Transverse colon (tissue), 4 donors: ENCODE measurements around the gene GZMM. TPM values are rescaled to one million over a fixed set of nuclear protein-coding genes. Genes with fewer than 3 reads are reported as not detected.

Source experiments
- DNase-seq: peaks from one replicate; pipeline ENCODE4 v3.0.0-alpha.2; 2019
- H3K27ac ChIP-seq, 4 donors: fragments of 200-600 bp; sonication (generic); 2 replicates each; pipeline ENCODE4 v1.5.1; 2016 to 2018; ENCODE audit warnings: inconsistent platforms in 4 of 4
- H3K27me3 ChIP-seq: fragments of 200-600 bp; sonication (generic); 2 replicates; pipeline ENCODE4 v1.5.1; 2017; ENCODE audit warnings: inconsistent platforms
- H3K36me3 ChIP-seq, 4 donors: fragments of 200-600 bp; sonication (generic); 2 replicates each; pipeline ENCODE4 v1.5.1; 2017 to 2019; ENCODE audit warnings: inconsistent platforms in 4 of 4
- H3K4me1 ChIP-seq, 4 donors: fragments of 200-600 bp; sonication (generic); 2 replicates each; pipeline ENCODE4 v1.5.1; 2017 to 2020; ENCODE audit warnings: inconsistent platforms in 4 of 4
- H3K4me3 ChIP-seq, 4 donors: fragments of 200-600 bp; sonication (generic); 1 replicate in 1 of 4; 2 replicates in 3 of 4; pipeline versions ENCODE4 v1.5.1 to v1.6.1; 2017 to 2019; ENCODE audit warnings: inconsistent platforms in 4 of 4
- H3K9me3 ChIP-seq, 2 donors: fragments of 200-600 bp; sonication (generic); 2 replicates each; pipeline ENCODE4 v1.5.1; 2017 to 2019; ENCODE audit warnings: inconsistent platforms in 2 of 2
- CTCF ChIP-seq, 5 experiments: fragments of 200-600 bp in 3 of 5; fragments of 450-650 bp in 2 of 5; sonication (generic) in 3 of 5; IDR thresholded peaks; 1 replicate in 2 of 5; 2 replicates in 3 of 5; pipeline ENCODE4 v1.5.1; 2016 to 2017; ENCODE audit warnings: antibody characterized with exemption in 5 of 5, inconsistent platforms in 3 of 5, mild to moderate bottlenecking in 2 of 5, moderate library complexity in 1 of 5
- EP300 ChIP-seq: sonication (generic); formaldehyde crosslinking; IDR thresholded peaks from one replicate; pipeline ENCODE4 v1.6.1; 2017; ENCODE audit warnings: antibody characterized with exemption, low read depth
- POLR2A ChIP-seq: fragments of 450-650 bp; IDR thresholded peaks from one replicate; pipeline ENCODE4 v1.6.1; 2016; ENCODE audit warnings: antibody characterized with exemption, mild to moderate bottlenecking, moderate library complexity
- POLR2AphosphoS5 ChIP-seq, 3 donors: sonication (generic); formaldehyde crosslinking; IDR thresholded peaks; one replicate each; pipeline ENCODE4 v1.6.1; 2016; ENCODE audit warnings: antibody characterized with exemption in 3 of 3
- WGBS, 2 donors: methylation state at CpG; one replicate each; pipeline ENCODE4 v1.1.5; 2018; ENCODE audit warnings: low coverage in 1 of 2; 5-methylcytosine and 5-hydroxymethylcytosine counted together
- in situ Hi-C, 4 donors: fragments of 200-750 bp; cut with MboI; loops; one replicate each; pipeline versions ENCODE4 v1.15.0 to v1.15.1; 2017; ENCODE audit warnings: low sequenced_read_pairs in 3 of 4, low pct_ligation_motif_present in 1 of 4, low pct_unique_long_range_greater_than_20kb in 1 of 4
- intact Hi-C: fragments of 100-400 bp; cut with DNase I; formaldehyde crosslinking; loops from one replicate; pipeline ENCODE4 v1.15.1; 2023; ENCODE audit warnings: low total_unique reads
- total RNA-seq, 4 donors: library from RNA; depleted of rRNA; stranded (reverse); fragments of >200 nt; gene quantifications; one replicate each; pipeline ENCODE4 v1.1.0, GENCODE V29; 2016

GZMM gene
- total RNA-seq, 4 donors from 2014 or later = 1.1 to 1.8 TPM; not detected in 2

- TF ChIP-seq POLR2A (no peak), CTCF (IDR thresholded peaks at IDR 0.05) (no peak)
- no peak for DNase-seq
- Histone ChIP-seq H3K4me1 (peaks cover 8 to 11% (median 10%) of the 10 kb centered on the region in 4 donors), H3K9me3 (no peaks in the 10 kb centered on the region), H3K4me3 (no peak overlapping the region), H3K27me3 (no peaks in the 10 kb centered on the region), H3K27ac (peak overlapping the region; percentile 40 to 88 (median 81)), H3K36me3 (no peaks in the 10 kb centered on the region)
- 68 to 81% methylated on average over 12 to 16 of the region's 16 CpGs for WGBS, 2 donors
- in situ Hi-C loops (no loop called here), intact Hi-C loops (no loop called here)
Observed at GRCh38 chr19:566844-567243, 23.0 kb downstream of the GZMM start.

GRCh38 chr19:567296-567900 is 23.5 kb downstream of the GZMM start:
- H3K27me3 ChIP-seq = no peaks in the 10 kb centered on the region

GRCh38 chr19:570251-570686 is 26.4 kb downstream of the GZMM start:
- in situ Hi-C loops (no loop called here), intact Hi-C loops (loop anchor here (5.0 kb wide), 1 partner anchor 38 kb away; the partner anchor contains the start of gene CDC34)
- Histone ChIP-seq H3K9me3 (no peaks in the 10 kb centered on the region), H3K4me1 (peaks cover 18 to 34% (median 31%) of the 10 kb centered on the region in 4 donors), H3K36me3 (no peaks in the 10 kb centered on the region), H3K27me3 (no peaks in the 10 kb centered on the region), H3K27ac (peak overlapping the region; percentile 13 to 47 (median 29)), H3K4me3 (no peak overlapping the region)
- TF ChIP-seq POLR2AphosphoS5 (IDR thresholded peaks at IDR 0.05) = no peak
- no peak for TF ChIP-seq POLR2A
- 40 to 71% methylated on average over 1 to 18 of the region's 25 CpGs for WGBS, 2 donors
- peak; percentile 58 for DNase-seq

More at GRCh38 chr19:567296-567900, 23.5 kb downstream of the GZMM start:
- Histone ChIP-seq H3K9me3 (no peaks in the 10 kb centered on the region), H3K27ac (peak overlapping the region; percentile 40 to 88 (median 81)), H3K4me1 (peaks cover 8 to 13% (median 10%) of the 10 kb centered on the region in 4 donors), H3K36me3 (no peaks in the 10 kb centered on the region), H3K4me3 (no peak overlapping the region)
- no peak for DNase-seq
- no peak for TF ChIP-seq EP300
- no peak for TF ChIP-seq CTCF (IDR thresholded peaks at IDR 0.05)
- in situ Hi-C loops (no loop called here), intact Hi-C loops (no loop called here)
- 76 to 88% methylated on average over 4 to 22 of the region's 22 CpGs for WGBS, 2 donors

- Histone ChIP-seq H3K4me3 (peak overlapping the region; percentile 25 to 100 (median 98)), H3K27me3 (no peaks in the 10 kb centered on the region), H3K27ac (peak overlapping the region; percentile 92 to 99 (median 96)), H3K9me3 (no peaks in the 10 kb centered on the region), H3K36me3 (no peaks in the 10 kb centered on the region), H3K4me1 (peaks cover 25 to 42% (median 39%) of the 10 kb centered on the region in 4 donors)
- WGBS, 2 donors = 0 to 4% methylated on average over 9 to 39 of the region's 45 CpGs
- TF ChIP-seq CTCF (IDR thresholded peaks at IDR 0.05) = no peak
- TF ChIP-seq EP300 = peak; percentile 35
- TF ChIP-seq POLR2AphosphoS5 (IDR thresholded peaks at IDR 0.05) = peak in 2 of 3 donors; percentile 36 to 62
- DNase-seq = peak; percentile 68
- in situ Hi-C loops = no loop called here
- intact Hi-C loops = loop anchor here (5.0 kb wide), 1 partner anchor 39 kb away; the partner anchor contains the start of gene CDC34
Observed at GRCh38 chr19:570937-571565, 27.2 kb downstream of the GZMM start.
